ENCODE data around the gene SRBD1. TPM values are rescaled to one million over a fixed set of nuclear protein-coding genes. Genes with fewer than 3 reads are reported as not detected.

SRBD1 gene
- total and polyA plus RNA-seq, 2 experiments from 2014 or later = 8.1 to 19.2 TPM

GRCh38 chr2:45394216-45394615 is 216.9 kb downstream of the SRBD1 start:
- Histone ChIP-seq H3F3A (ENCODE audit: insufficient read depth) (no peaks in the 10 kb centered on the region), H3K4me1 (ENCODE audit: insufficient read depth) (peaks cover 11% of the 10 kb centered on the region), H3K36me3 (ENCODE audit: low read depth) (no peaks in the 10 kb centered on the region), H3K79me2 (ENCODE audit: insufficient read depth) (no peaks in the 10 kb centered on the region), H3K4me2 (ENCODE audit: unreplicated experiment) (no peak overlapping the region), H3K4me3 (no peak overlapping the region), H3K9me3 (ENCODE audit: low read depth) (no peaks in the 10 kb centered on the region), H2AFZ (no peak overlapping the region), H3K9ac (no peak overlapping the region), H3K9me2 (ENCODE audit: insufficient read depth) (no peaks in the 10 kb centered on the region), H4K20me1 (ENCODE audit: insufficient read depth) (no peaks in the 10 kb centered on the region), H3K27ac (no peak overlapping the region), H3K27me3 (replicated peaks; ENCODE audit: insufficient read depth) (no peaks in the 10 kb centered on the region)
- no peak for TF ChIP-seq EZH2phosphoT487 (IDR thresholded peaks at IDR 0.05; ENCODE audit: insufficient read depth, low read depth)
- TF ChIP-seq EZH2 (IDR thresholded peaks at IDR 0.05; ENCODE audit: insufficient read depth, poor library complexity, severe bottlenecking) = no peak
- in situ Hi-C loops (cut with MboI) = no loop called here
- no peak for DNase-seq

DNA sequence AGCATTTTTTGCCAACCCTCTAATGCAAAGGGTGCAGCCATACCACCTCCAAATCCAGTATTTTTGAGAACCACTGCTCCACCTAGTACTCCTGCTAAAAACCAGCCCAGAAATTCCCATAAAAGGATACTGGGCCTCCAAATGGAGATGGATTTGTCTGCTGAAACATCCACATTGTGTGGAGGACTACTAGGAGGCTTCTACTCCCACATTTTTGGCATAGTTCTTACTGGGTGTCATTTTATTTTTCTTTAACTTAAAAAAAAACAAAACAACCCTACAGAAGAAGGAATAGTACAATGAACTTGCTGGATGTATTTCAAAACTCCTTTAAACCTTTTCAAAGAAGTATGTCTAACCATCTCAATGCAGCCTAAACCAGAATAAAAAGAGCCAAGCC is 219.2 kb downstream of the SRBD1 start:
- H3K9me3 ChIP-seq (ENCODE audit: low read depth) = no peaks in the 10 kb centered on the region
- H3K27ac ChIP-seq = no peak overlapping the region
- no peaks in the 10 kb centered on the region for H3K27me3 ChIP-seq (replicated peaks; ENCODE audit: insufficient read depth)
- H3K9me2 ChIP-seq (ENCODE audit: insufficient read depth) = 0 out of 2 replicates have a peak, but pooled peaks cover 5% of the 10 kb centered on the region
- peak; percentile 12 for DNase-seq
- H3K36me3 ChIP-seq (ENCODE audit: low read depth) = no peaks in the 10 kb centered on the region
- no peak overlapping the region for H3K4me3 ChIP-seq
- no peak overlapping the region for H3K9ac ChIP-seq
- H2AFZ ChIP-seq = no peak overlapping the region
- in situ Hi-C loops (cut with MboI) = no loop called here
- no peak overlapping the region for H3K4me2 ChIP-seq (ENCODE audit: unreplicated experiment)
- no peaks in the 10 kb centered on the region for H4K20me1 ChIP-seq (ENCODE audit: insufficient read depth)
- H3F3A ChIP-seq (ENCODE audit: insufficient read depth) = no peaks in the 10 kb centered on the region
- H3K4me1 ChIP-seq (ENCODE audit: insufficient read depth) = peaks cover 11% of the 10 kb centered on the region
- no peaks in the 10 kb centered on the region for H3K79me2 ChIP-seq (ENCODE audit: insufficient read depth)
- TF ChIP-seq EZH2 (IDR thresholded peaks at IDR 0.05; ENCODE audit: insufficient read depth, poor library complexity, severe bottlenecking) (no peak), EZH2phosphoT487 (IDR thresholded peaks at IDR 0.05; ENCODE audit: insufficient read depth, low read depth) (no peak)

DNA sequence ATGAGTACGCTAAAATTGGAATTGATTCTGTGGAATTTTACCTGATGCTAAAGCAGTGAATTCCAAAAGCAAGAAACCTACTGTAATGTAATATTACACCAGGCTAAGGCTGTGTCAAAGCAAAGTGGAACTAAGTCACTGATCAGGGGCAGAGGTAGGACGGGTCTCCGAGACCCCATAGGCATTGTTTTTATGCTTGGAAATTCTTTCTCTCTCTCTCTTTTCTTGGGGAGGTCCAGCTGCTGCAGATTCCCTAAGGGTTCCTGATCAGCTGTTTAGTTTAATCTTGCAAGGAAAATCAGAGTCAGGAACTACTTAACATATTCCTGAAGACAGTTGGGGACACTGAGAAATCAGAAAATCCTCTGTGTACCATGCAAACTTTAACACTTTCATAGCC is 220.2 kb downstream of the SRBD1 start:
- Histone ChIP-seq H3K9me2 (ENCODE audit: insufficient read depth) (0 out of 2 replicates have a peak, but pooled peaks cover 5% of the 10 kb centered on the region), H3K79me2 (ENCODE audit: insufficient read depth) (no peaks in the 10 kb centered on the region), H2AFZ (no peak overlapping the region), H3K27me3 (replicated peaks; ENCODE audit: insufficient read depth) (no peaks in the 10 kb centered on the region), H3F3A (ENCODE audit: insufficient read depth) (no peaks in the 10 kb centered on the region), H3K4me3 (no peak overlapping the region), H3K36me3 (ENCODE audit: low read depth) (no peaks in the 10 kb centered on the region), H3K9ac (no peak overlapping the region), H3K4me1 (ENCODE audit: insufficient read depth) (peaks cover 11% of the 10 kb centered on the region), H3K9me3 (ENCODE audit: low read depth) (no peaks in the 10 kb centered on the region), H3K27ac (no peak overlapping the region), H3K4me2 (ENCODE audit: unreplicated experiment) (no peak overlapping the region), H4K20me1 (ENCODE audit: insufficient read depth) (no peaks in the 10 kb centered on the region)
- DNase-seq = no peak
- in situ Hi-C loops (cut with MboI) = no loop called here
- 88 to 97% methylated on average over 3 of the region's 3 CpGs for WGBS, 2 experiments (ENCODE audit: low coverage in 1 of 2, low lambda C conversion rate in 2 of 2, missing lambda C conversion rate in 2 of 2)
- TF ChIP-seq EZH2 (IDR thresholded peaks at IDR 0.05; ENCODE audit: insufficient read depth, poor library complexity, severe bottlenecking) (no peak), EZH2phosphoT487 (IDR thresholded peaks at IDR 0.05; ENCODE audit: insufficient read depth, low read depth) (no peak)

GRCh38 chr2:45390441-45390840 is 220.6 kb downstream of the SRBD1 start:
- no peak for DNase-seq
- in situ Hi-C loops (cut with MboI) = no loop called here
- Histone ChIP-seq H2AFZ (no peak overlapping the region), H3K36me3 (ENCODE audit: low read depth) (no peaks in the 10 kb centered on the region), H3K27me3 (replicated peaks; ENCODE audit: insufficient read depth) (no peaks in the 10 kb centered on the region), H3K4me3 (no peak overlapping the region), H3F3A (ENCODE audit: insufficient read depth) (no peaks in the 10 kb centered on the region), H3K79me2 (ENCODE audit: insufficient read depth) (no peaks in the 10 kb centered on the region), H4K20me1 (ENCODE audit: insufficient read depth) (no peaks in the 10 kb centered on the region), H3K9ac (no peak overlapping the region), H3K4me1 (ENCODE audit: insufficient read depth) (peaks cover 11% of the 10 kb centered on the region), H3K27ac (no peak overlapping the region), H3K4me2 (ENCODE audit: unreplicated experiment) (no peak overlapping the region), H3K9me3 (ENCODE audit: low read depth) (no peaks in the 10 kb centered on the region), H3K9me2 (ENCODE audit: insufficient read depth) (0 out of 2 replicates have a peak, but pooled peaks cover 5% of the 10 kb centered on the region)
- WGBS, 2 experiments (ENCODE audit: low coverage in 1 of 2, low lambda C conversion rate in 2 of 2, missing lambda C conversion rate in 2 of 2) = 73 to 77% methylated on average over 2 of the region's 2 CpGs
- no peak for TF ChIP-seq EZH2phosphoT487 (IDR thresholded peaks at IDR 0.05; ENCODE audit: insufficient read depth, low read depth)
- no peak for TF ChIP-seq EZH2 (IDR thresholded peaks at IDR 0.05; ENCODE audit: insufficient read depth, poor library complexity, severe bottlenecking)

GRCh38 chr2:45388541-45389100 is 222.4 kb downstream of the SRBD1 start:
- Histone ChIP-seq H3K79me2 (ENCODE audit: insufficient read depth) (no peaks in the 10 kb centered on the region), H3K27me3 (replicated peaks; ENCODE audit: insufficient read depth) (no peaks in the 10 kb centered on the region), H3K27ac (no peak overlapping the region), H3K9ac (no peak overlapping the region), H4K20me1 (ENCODE audit: insufficient read depth) (no peaks in the 10 kb centered on the region), H3F3A (ENCODE audit: insufficient read depth) (no peaks in the 10 kb centered on the region), H3K4me3 (no peak overlapping the region), H3K9me2 (ENCODE audit: insufficient read depth) (0 out of 2 replicates have a peak, but pooled peaks cover 5% of the 10 kb centered on the region), H3K4me1 (ENCODE audit: insufficient read depth) (peaks cover 11% of the 10 kb centered on the region), H3K36me3 (ENCODE audit: low read depth) (no peaks in the 10 kb centered on the region), H3K4me2 (ENCODE audit: unreplicated experiment) (no peak overlapping the region), H2AFZ (no peak overlapping the region), H3K9me3 (ENCODE audit: low read depth) (no peaks in the 10 kb centered on the region)
- 81 to 83% methylated on average over 4 of the region's 4 CpGs for WGBS, 2 experiments (ENCODE audit: low coverage in 1 of 2, low lambda C conversion rate in 2 of 2, missing lambda C conversion rate in 2 of 2)
- no peak for DNase-seq
- TF ChIP-seq EZH2phosphoT487 (IDR thresholded peaks at IDR 0.05; ENCODE audit: insufficient read depth, low read depth) (no peak), EZH2 (IDR thresholded peaks at IDR 0.05; ENCODE audit: insufficient read depth, poor library complexity, severe bottlenecking) (no peak)
- in situ Hi-C loops (cut with MboI) = no loop called here
